GM12878 (cell line): ENCODE data around the gene ISOC2.

Experiments used
- CEBPZ ChIP-seq: fragments of 150-350 bp; IDR thresholded peaks from 2 replicates; pipeline ENCODE4 v1.6.1; 2016; ENCODE audit warnings: low read depth, low read length
- EP300 ChIP-seq, 2 experiments: fragments of 150-350 bp in 1 of 2; IDR thresholded peaks; 2 replicates each; pipeline ENCODE4 v1.6.1; 2011 to 2012; ENCODE audit warnings: low read depth in 2 of 2, low read length in 2 of 2, borderline replicate concordance in 1 of 2, improper control_type of control experiment in 1 of 2, inconsistent platforms in 1 of 2; ENCODE audit not compliant: control insufficient read depth in 1 of 2
- EZH2 ChIP-seq: IDR thresholded peaks from 2 replicates; pipeline ENCODE4 v1.6.1; 2012; ENCODE audit warnings: low read depth, mild to moderate bottlenecking, control low read depth, inconsistent platforms, low read length, borderline replicate concordance; ENCODE audit not compliant: control insufficient read depth
- RCOR1 ChIP-seq: conservative IDR thresholded peaks from 2 replicates; pipeline ENCODE4 v1.6.1; 2012; ENCODE audit warnings: low read depth, low read length, improper control_type of control experiment
- YBX1 ChIP-seq: fragments of 450-650 bp; IDR thresholded peaks from 2 replicates; pipeline ENCODE4 v1.6.1; 2016; ENCODE audit warnings: antibody characterized with exemption

DNA sequence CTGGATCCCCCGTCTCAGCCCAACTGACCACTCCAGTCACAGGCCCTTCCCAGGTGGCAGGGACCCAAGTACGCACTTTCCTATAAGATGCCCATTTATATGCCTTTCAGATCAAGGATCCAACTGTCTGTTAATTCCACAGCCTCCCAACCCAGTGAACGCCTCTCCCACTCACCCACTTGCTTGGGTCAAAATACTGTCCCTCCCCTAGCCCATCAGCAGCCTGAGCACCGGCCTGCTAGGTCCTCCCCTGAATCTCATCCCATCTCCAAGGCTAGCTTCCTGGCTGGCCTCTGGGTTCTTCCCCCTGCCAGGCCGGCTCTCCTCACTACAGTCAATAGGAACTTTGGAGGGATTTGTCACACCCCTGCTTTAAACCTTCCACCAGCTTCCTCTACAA lies 55.8 kb downstream of the ISOC2 start:
- TF ChIP-seq RCOR1 = no peak
- TF ChIP-seq EZH2 = no peak
- TF ChIP-seq EP300 (IDR thresholded peaks at IDR 0.05; ENCODE audit: borderline replicate concordance in 1 of 2, control insufficient read depth in 1 of 2, low read depth in 2 of 2, low read length in 2 of 2) = no peak
- no peak for TF ChIP-seq CEBPZ
- TF ChIP-seq YBX1 = no peak
